GM12878 (cell line): ENCODE data around the gene FHOD3. TPM values are rescaled to one million over a fixed set of nuclear protein-coding genes. Genes with fewer than 3 reads are reported as not detected.

Experiments used
- ATAC-seq: fragments of 200-7000 bp; cut with Tn5 transposase; 3 replicates; pipeline ENCODE4 v1.9.1; 2020; ENCODE audit warnings: mild to moderate bottlenecking, moderate library complexity
- BruUV-seq: library from RNA; stranded (reverse); fragments of 400-500 nt; replicated peaks from 2 replicates; lab custom pipeline; 2021; lab: Mats Ljungman, UMichigan
- CTCF ChIA-PET: fragments of 300-600 bp; sonication (Branson Sonifier 250); formaldehyde crosslinking; extraction: SDS; loops from one replicate; lab custom pipeline; 2021; ENCODE audit warnings: inconsistent platforms; lab: Yijun Ruan, JAX
- POLR2A ChIA-PET: fragments of 350-600 bp; formaldehyde crosslinking; extraction: SDS; loops from one replicate; lab custom pipeline; 2021; ENCODE audit warnings: inconsistent platforms; lab: Charles Lee
- RAD21 ChIA-PET: fragments of 300-600 bp; sonication (Branson Sonifier 250); formaldehyde crosslinking; loops from one replicate; lab custom pipeline; 2023; ENCODE audit warnings: antibody characterized with exemption; ENCODE audit not compliant: unreplicated experiment; lab: Charles Lee
- SMC1A ChIA-PET: fragments of 300-600 bp; sonication (Branson Sonifier 250); formaldehyde crosslinking; loops from one replicate; lab custom pipeline; 2023; ENCODE audit not compliant: unreplicated experiment, uncharacterized antibody; lab: Charles Lee
- DNase-seq: peaks from one replicate; pipeline ENCODE4 v3.0.0-alpha.2; 2011; ENCODE audit warnings: low read depth, low spot score
- FAIRE-seq: peaks from 3 replicates; lab custom pipeline; 2011; peaks lifted over from hg19 to GRCh38; lab: Jason Lieb, UNC
- H2AFZ ChIP-seq: 2 replicates; pipeline ENCODE4 v1.6.0; 2011; ENCODE audit warnings: low read depth, low read length, control low read depth; ENCODE audit not compliant: control insufficient read depth
- H3K27ac ChIP-seq: 2 replicates; pipeline ENCODE4 v1.5.1; 2011; ENCODE audit warnings: control low read depth; ENCODE audit not compliant: control insufficient read depth, insufficient read depth
- H3K27me3 ChIP-seq, 2 experiments: replicated peaks in 1 of 2; 2 replicates each; pipeline versions ENCODE4 v1.6.0 to v1.6.1; 2011; ENCODE audit warnings: low read length in 1 of 2; ENCODE audit not compliant: control insufficient read depth in 2 of 2, insufficient read depth in 2 of 2
- H3K36me3 ChIP-seq, 2 experiments: 2 replicates each; pipeline ENCODE4 v1.5.1; 2011; ENCODE audit warnings: low read length in 1 of 2; ENCODE audit not compliant: control insufficient read depth in 2 of 2, insufficient read depth in 2 of 2
- H3K4me1 ChIP-seq: 2 replicates; pipeline ENCODE4 v1.6.1; 2011; ENCODE audit warnings: mild to moderate bottlenecking, low read length, moderate library complexity, mixed read lengths; ENCODE audit not compliant: control insufficient read depth, insufficient read depth
- H3K4me2 ChIP-seq: 2 replicates; pipeline ENCODE4 v1.6.0; 2011; ENCODE audit warnings: control low read depth; ENCODE audit not compliant: control insufficient read depth, insufficient read depth
- H3K4me3 ChIP-seq: fragments of 200-600 bp; sonication (generic); 2 replicates; pipeline ENCODE4 v1.5.1; 2016
- H3K79me2 ChIP-seq: 2 replicates; pipeline ENCODE4 v1.6.0; 2011; ENCODE audit warnings: low read length; ENCODE audit not compliant: control insufficient read depth, insufficient read depth
- H3K9ac ChIP-seq: 2 replicates; pipeline ENCODE4 v1.8.0; 2011; ENCODE audit warnings: low read length, control low read depth, mixed read lengths; ENCODE audit not compliant: control insufficient read depth, insufficient read depth
- H3K9me3 ChIP-seq: replicated peaks from 3 replicates; pipeline ENCODE4 v1.5.1; 2011; ENCODE audit warnings: mild to moderate bottlenecking, low read length; ENCODE audit not compliant: control insufficient read depth, insufficient read depth
- H4K20me1 ChIP-seq: 2 replicates; pipeline ENCODE4 v1.6.0; 2011; ENCODE audit not compliant: control insufficient read depth, insufficient read depth
- BCLAF1 ChIP-seq: fragments of 450-650 bp; IDR thresholded peaks from 2 replicates; pipeline ENCODE4 v1.6.1; 2017; ENCODE audit warnings: antibody characterized with exemption, mild to moderate bottlenecking, moderate library complexity
- CREB1 ChIP-seq: IDR thresholded peaks from 2 replicates; pipeline ENCODE4 v1.6.1; 2012; ENCODE audit warnings: low read depth, mild to moderate bottlenecking, inconsistent platforms
- EED ChIP-seq: sonication (generic); IDR thresholded peaks from 2 replicates; pipeline ENCODE4 v1.6.1; 2016; ENCODE audit warnings: antibody characterized with exemption, low read depth
- EGR1 ChIP-seq, 2 experiments: IDR thresholded peaks; 1 replicate in 1 of 2; 2 replicates in 1 of 2; pipeline ENCODE4 v1.6.1; 2011 to 2012; ENCODE audit warnings: low read depth in 2 of 2, low read length in 2 of 2, borderline replicate concordance in 1 of 2, mild to moderate bottlenecking in 1 of 2, moderate library complexity in 1 of 2
- GATAD2B ChIP-seq: fragments of 450-650 bp; conservative IDR thresholded peaks from 2 replicates; pipeline ENCODE4 v1.6.1; 2017; ENCODE audit warnings: low read depth, mild to moderate bottlenecking, moderate library complexity
- HCFC1 ChIP-seq: fragments of 150-350 bp; IDR thresholded peaks from 2 replicates; pipeline ENCODE4 v1.6.1; 2014; ENCODE audit warnings: low read length
- MEF2A ChIP-seq: IDR thresholded peaks from 2 replicates; pipeline ENCODE4 v1.6.1; 2011; ENCODE audit warnings: low read depth, mild to moderate bottlenecking, low read length, moderate library complexity; ENCODE audit not compliant: insufficient read depth
- NR2C1 ChIP-seq: fragments of 450-650 bp; IDR thresholded peaks from 2 replicates; pipeline ENCODE4 v1.6.1; 2017; ENCODE audit warnings: antibody characterized with exemption, mild to moderate bottlenecking, moderate library complexity
- RAD51 ChIP-seq: fragments of 450-650 bp; IDR thresholded peaks from 2 replicates; pipeline ENCODE4 v1.6.1; 2016; ENCODE audit warnings: moderate library complexity, mild to moderate bottlenecking, inconsistent platforms
- SIN3A ChIP-seq: IDR thresholded peaks from 2 replicates; pipeline ENCODE4 v1.6.1; 2012; ENCODE audit warnings: low read depth, low read length, improper control_type of control experiment
- SRF ChIP-seq, 2 experiments: IDR thresholded peaks; 2 replicates each; pipeline ENCODE4 v1.6.1; 2011; ENCODE audit warnings: low read depth in 2 of 2, low read length in 2 of 2, mild to moderate bottlenecking in 1 of 2, moderate library complexity in 1 of 2
- ZBED1 ChIP-seq: IDR thresholded peaks from 2 replicates; pipeline ENCODE4 v1.6.1; 2016; ENCODE audit warnings: borderline replicate concordance
- ZNF217 ChIP-seq: fragments of 450-650 bp; IDR thresholded peaks from 2 replicates; pipeline ENCODE4 v1.6.1; 2017; ENCODE audit warnings: antibody characterized with exemption, mild to moderate bottlenecking
- in situ Hi-C: fragments of 300-500 bp; cut with MboI; formaldehyde crosslinking; loops from 9 replicates; pipeline ENCODE4 v1.14.3; 2018; ENCODE audit warnings: mixed read lengths
- intact Hi-C: fragments of 100-400 bp; cut with micrococcal nuclease; formaldehyde crosslinking; loops from one replicate; pipeline ENCODE4 v1.14.2; 2022; ENCODE audit not compliant: unreplicated experiment
- polyA plus RNA-seq, 11 experiments: library from polyadenylated mRNA; depleted of rRNA in 4 of 11; unstranded in 6 of 11; stranded (reverse) in 5 of 11; fragments of >200 nt; fragmentation: Nextera tagmentation in 4 of 11; fragmentation: Illumina TruSeq in 1 of 11; extraction: Ambion mirVana in 4 of 11; extraction: Trizol in 1 of 11; gene quantifications; 1 replicate in 1 of 11; 2 replicates in 10 of 11; pipeline versions ENCODE4 v1.2.1 to v1.2.3, GENCODE V29; 2011 to 2016; ENCODE audit warnings: inconsistent platforms in 2 of 11, missing spikeins in 2 of 11, low read depth in 1 of 11
- total RNA-seq, 4 experiments: library from RNA; depleted of rRNA in 3 of 4; stranded (reverse); fragments of >200 nt in 3 of 4; fragmentation: Illumina TruSeq in 1 of 4; extraction: Trizol in 1 of 4; gene quantifications; 2 replicates each; pipeline versions ENCODE4 v1.2.1 to v1.2.3, GENCODE V29; 2013 to 2021
- TF ChIP-seq, protein P1 (sequence below): fragments of 450-650 bp; conservative IDR thresholded peaks from 2 replicates; pipeline ENCODE4 v1.6.1; 2017; ENCODE audit warnings: mild to moderate bottlenecking, moderate library complexity
- TF ChIP-seq, protein P2 (sequence below): fragments of 450-650 bp; IDR thresholded peaks from 2 replicates; pipeline ENCODE4 v1.6.1; 2016; ENCODE audit warnings: mild to moderate bottlenecking
- TF ChIP-seq, protein P3 (sequence below): IDR thresholded peaks from 2 replicates; pipeline ENCODE4 v1.6.1; 2011; ENCODE audit warnings: borderline replicate concordance, low read depth, mild to moderate bottlenecking, moderate library complexity, low read length; ENCODE audit not compliant: insufficient read depth, poor library complexity, severe bottlenecking

The FHOD3 gene
- total and polyA plus RNA-seq, 10 of the 15 experiments (the other 5 are each of a cell fraction or from before 2014, with no cell fraction given), result 0.77 to 26.7 (median 10.4) TPM

DNA sequence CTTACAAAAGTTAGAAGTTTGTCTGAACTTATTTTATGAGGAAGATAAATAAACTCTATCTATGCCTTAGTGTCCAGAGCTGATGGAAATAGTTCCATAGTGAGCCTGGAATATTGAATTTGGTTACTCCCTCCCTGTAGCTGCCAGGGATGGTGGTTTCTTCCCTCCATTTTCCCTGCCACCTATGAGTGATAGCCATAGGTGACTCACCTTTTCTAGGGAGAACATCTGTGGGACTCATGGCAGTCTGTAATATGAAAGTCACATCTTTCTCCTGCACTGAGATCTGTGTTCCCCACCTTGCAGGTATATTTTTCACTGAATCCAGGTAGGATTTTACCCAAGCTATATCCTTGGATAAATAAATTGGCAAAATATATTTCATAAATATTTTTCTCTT, 382.5 kb downstream of the FHOD3 start:
- no TSS peak for BruUV-seq
- Histone ChIP-seq H3K4me1 (no peaks in the 10 kb centered on the region), H3K27me3 (no peaks in the 10 kb centered on the region; a peak in 1 of 4 replicates), H3K4me2 (no peak overlapping the region), H3K27ac (no peak overlapping the region), H3K4me3 (no peak overlapping the region), H2AFZ (no peak overlapping the region), H3K9me3 (peaks cover 6% of the 10 kb centered on the region; the same call in 2 of the 3 replicates), H3K79me2 (no peaks in the 10 kb centered on the region), H3K36me3 (peaks cover 0 to 2% of the 10 kb centered on the region in 2 experiments; a peak in 1 of 4 replicates), H4K20me1 (no peaks in the 10 kb centered on the region), H3K9ac (no peak overlapping the region)
- intact Hi-C loops, result no loop called here
- TF ChIP-seq ZNF217, result no peak
- no peak for TF ChIP-seq MEF2A
- no peak for TF ChIP-seq EGR1 (IDR thresholded peaks at IDR 0.05; ENCODE audit: borderline replicate concordance in 1 of 2, low read depth in 2 of 2, low read length in 2 of 2)
- TF ChIP-seq BCLAF1, result no peak
- no peak for TF ChIP-seq CREB1
- no peak for TF ChIP-seq SIN3A
- TF ChIP-seq, protein P1, sequence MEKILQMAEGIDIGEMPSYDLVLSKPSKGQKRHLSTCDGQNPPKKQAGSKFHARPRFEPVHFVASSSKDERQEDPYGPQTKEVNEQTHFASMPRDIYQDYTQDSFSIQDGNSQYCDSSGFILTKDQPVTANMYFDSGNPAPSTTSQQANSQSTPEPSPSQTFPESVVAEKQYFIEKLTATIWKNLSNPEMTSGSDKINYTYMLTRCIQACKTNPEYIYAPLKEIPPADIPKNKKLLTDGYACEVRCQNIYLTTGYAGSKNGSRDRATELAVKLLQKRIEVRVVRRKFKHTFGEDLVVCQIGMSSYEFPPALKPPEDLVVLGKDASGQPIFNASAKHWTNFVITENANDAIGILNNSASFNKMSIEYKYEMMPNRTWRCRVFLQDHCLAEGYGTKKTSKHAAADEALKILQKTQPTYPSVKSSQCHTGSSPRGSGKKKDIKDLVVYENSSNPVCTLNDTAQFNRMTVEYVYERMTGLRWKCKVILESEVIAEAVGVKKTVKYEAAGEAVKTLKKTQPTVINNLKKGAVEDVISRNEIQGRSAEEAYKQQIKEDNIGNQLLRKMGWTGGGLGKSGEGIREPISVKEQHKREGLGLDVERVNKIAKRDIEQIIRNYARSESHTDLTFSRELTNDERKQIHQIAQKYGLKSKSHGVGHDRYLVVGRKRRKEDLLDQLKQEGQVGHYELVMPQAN, result no peak
- no peak for TF ChIP-seq EED
- TF ChIP-seq GATAD2B, result no peak
- no peak for TF ChIP-seq SRF (IDR thresholded peaks at IDR 0.05; ENCODE audit: low read depth in 2 of 2, low read length in 2 of 2)
- no peak for TF ChIP-seq RAD51
- TF ChIP-seq, protein P2, sequence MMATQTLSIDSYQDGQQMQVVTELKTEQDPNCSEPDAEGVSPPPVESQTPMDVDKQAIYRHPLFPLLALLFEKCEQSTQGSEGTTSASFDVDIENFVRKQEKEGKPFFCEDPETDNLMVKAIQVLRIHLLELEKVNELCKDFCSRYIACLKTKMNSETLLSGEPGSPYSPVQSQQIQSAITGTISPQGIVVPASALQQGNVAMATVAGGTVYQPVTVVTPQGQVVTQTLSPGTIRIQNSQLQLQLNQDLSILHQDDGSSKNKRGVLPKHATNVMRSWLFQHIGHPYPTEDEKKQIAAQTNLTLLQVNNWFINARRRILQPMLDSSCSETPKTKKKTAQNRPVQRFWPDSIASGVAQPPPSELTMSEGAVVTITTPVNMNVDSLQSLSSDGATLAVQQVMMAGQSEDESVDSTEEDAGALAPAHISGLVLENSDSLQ, result no peak
- TF ChIP-seq, protein P3, sequence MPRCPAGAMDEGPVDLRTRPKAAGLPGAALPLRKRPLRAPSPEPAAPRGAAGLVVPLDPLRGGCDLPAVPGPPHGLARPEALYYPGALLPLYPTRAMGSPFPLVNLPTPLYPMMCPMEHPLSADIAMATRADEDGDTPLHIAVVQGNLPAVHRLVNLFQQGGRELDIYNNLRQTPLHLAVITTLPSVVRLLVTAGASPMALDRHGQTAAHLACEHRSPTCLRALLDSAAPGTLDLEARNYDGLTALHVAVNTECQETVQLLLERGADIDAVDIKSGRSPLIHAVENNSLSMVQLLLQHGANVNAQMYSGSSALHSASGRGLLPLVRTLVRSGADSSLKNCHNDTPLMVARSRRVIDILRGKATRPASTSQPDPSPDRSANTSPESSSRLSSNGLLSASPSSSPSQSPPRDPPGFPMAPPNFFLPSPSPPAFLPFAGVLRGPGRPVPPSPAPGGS, result no peak
- TF ChIP-seq ZBED1, result no peak
- no peak for TF ChIP-seq HCFC1
- TF ChIP-seq NR2C1, result no peak
- CTCF ChIA-PET, result interaction anchor here (1.0 to 4.1 kb wide), 2 partner anchors 8 to 530 kb away, joined by 3 to 45 read pairs; no protein-coding TSS in a partner anchor
- SMC1A ChIA-PET, result interaction anchor here (0.8 to 4.2 kb wide), 6 partner anchors 8 to 63 kb away, joined by 3 to 26 read pairs (median 4); no protein-coding TSS in a partner anchor
- POLR2A ChIA-PET, result interaction anchor here (0.5 to 0.8 kb wide), 2 partner anchors 9 to 572 kb away, joined by 3 to 4 read pairs; no protein-coding TSS in a partner anchor
- DNase-seq (no peak), FAIRE-seq (no peak), ATAC-seq (no peak)
- in situ Hi-C loops, result no loop called here
- RAD21 ChIA-PET, result interaction anchor here (0.8 to 1.0 kb wide), 2 partner anchors 8 to 312 kb away, joined by 3 to 4 read pairs; no protein-coding TSS in a partner anchor
